ENCODE measurements around the gene GDPD5. TPM values are rescaled to one million over a fixed set of nuclear protein-coding genes. Genes with fewer than 3 reads are reported as not detected.

GDPD5 gene
- total and polyA plus RNA-seq, 9 of the 15 experiments (the other 6 are each of a cell fraction or from before 2014, with no cell fraction given) = 0.32 to 27.3 (median 8.0) TPM

GRCh38 chr11:75532200-75533048 is 6.7 kb upstream of the GDPD5 start (continued):
- TF ChIP-seq MGA (IDR thresholded peaks at IDR 0.05) (no peak), PHTF2 (CRISPR knock-in tag; IDR thresholded peaks at IDR 0.05) (no peak), DEAF1 (CRISPR knock-in tag; IDR thresholded peaks at IDR 0.05) (peak; percentile 91), ZKSCAN1 (IDR thresholded peaks at IDR 0.05; ENCODE audit: low read depth, low read length) (peak; percentile 99), GABPA (tag; conservative IDR thresholded peaks at IDR 0.05; ENCODE audit: low read depth) (no peak), FOXK1 (CRISPR knock-in tag; IDR thresholded peaks at IDR 0.05; ENCODE audit: borderline replicate concordance) (no peak), JUND (IDR thresholded peaks at IDR 0.05; ENCODE audit: borderline replicate concordance, low read depth, low read length) (peak; percentile 29; the same call in 1 of the 2 replicates), JUND (tag; IDR thresholded peaks at IDR 0.05; ENCODE audit: borderline replicate concordance, low read depth, low read length) (no peak), TFAP4 (CRISPR knock-in tag; IDR thresholded peaks at IDR 0.05; ENCODE audit: borderline replicate concordance) (peak; percentile 51; the same call in 1 of the 2 replicates), GTF2E2 (tag; IDR thresholded peaks at IDR 0.05) (no peak), RHOXF2B (CRISPR knock-in tag; conservative IDR thresholded peaks at IDR 0.05) (no peak), MCM2 (IDR thresholded peaks at IDR 0.05; ENCODE audit: low read depth) (no peak), GATAD2A (IDR thresholded peaks at IDR 0.05) (no peak), NFATC3 (IDR thresholded peaks at IDR 0.05) (no peak), PHB (CRISPR knock-in tag; IDR thresholded peaks at IDR 0.05) (no peak)
